Fibroblast of villous mesenchyme (primary cell): ENCODE data around the gene LRCOL1. TPM values are rescaled to one million over a fixed set of nuclear protein-coding genes. Genes with fewer than 3 reads are reported as not detected.
A peak's percentile ranks its signal among the peaks of the same experiment; 100 is the strongest.

Experiments
- DNase-seq: peaks from one replicate; pipeline ENCODE4 v3.0.0-alpha.2; 2010; ENCODE audit warnings: low read depth
- H3K4me3 ChIP-seq: 2 replicates; pipeline ENCODE4 v1.5.1; 2011; ENCODE audit warnings: low read depth, mild to moderate bottlenecking, low read length
- total RNA-seq: library from RNA; depleted of rRNA; stranded (reverse); fragments of >200 nt; gene quantifications from 2 replicates; pipeline ENCODE4 v1.2.3, GENCODE V29; 2012
- TF ChIP-seq, protein P1 (sequence below): IDR thresholded peaks from 2 replicates; pipeline ENCODE4 v1.5.1; 2012; ENCODE audit warnings: low read depth, mild to moderate bottlenecking, low read length; ENCODE audit not compliant: insufficient read depth

Gene LRCOL1
- total RNA-seq, 1 donor: not detected

GRCh38 chr12:132597333-132598316 lies 12.8 kb downstream of the LRCOL1 start:
- DNase-seq: peak; percentile 87
- peak overlapping the region; percentile 50 for H3K4me3 ChIP-seq
- TF ChIP-seq, protein P1, sequence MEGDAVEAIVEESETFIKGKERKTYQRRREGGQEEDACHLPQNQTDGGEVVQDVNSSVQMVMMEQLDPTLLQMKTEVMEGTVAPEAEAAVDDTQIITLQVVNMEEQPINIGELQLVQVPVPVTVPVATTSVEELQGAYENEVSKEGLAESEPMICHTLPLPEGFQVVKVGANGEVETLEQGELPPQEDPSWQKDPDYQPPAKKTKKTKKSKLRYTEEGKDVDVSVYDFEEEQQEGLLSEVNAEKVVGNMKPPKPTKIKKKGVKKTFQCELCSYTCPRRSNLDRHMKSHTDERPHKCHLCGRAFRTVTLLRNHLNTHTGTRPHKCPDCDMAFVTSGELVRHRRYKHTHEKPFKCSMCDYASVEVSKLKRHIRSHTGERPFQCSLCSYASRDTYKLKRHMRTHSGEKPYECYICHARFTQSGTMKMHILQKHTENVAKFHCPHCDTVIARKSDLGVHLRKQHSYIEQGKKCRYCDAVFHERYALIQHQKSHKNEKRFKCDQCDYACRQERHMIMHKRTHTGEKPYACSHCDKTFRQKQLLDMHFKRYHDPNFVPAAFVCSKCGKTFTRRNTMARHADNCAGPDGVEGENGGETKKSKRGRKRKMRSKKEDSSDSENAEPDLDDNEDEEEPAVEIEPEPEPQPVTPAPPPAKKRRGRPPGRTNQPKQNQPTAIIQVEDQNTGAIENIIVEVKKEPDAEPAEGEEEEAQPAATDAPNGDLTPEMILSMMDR: no peak

GRCh38 chr12:132596016-132596415 lies 14.4 kb downstream of the LRCOL1 start:
- TF ChIP-seq, protein P1: no peak
- no peak overlapping the region for H3K4me3 ChIP-seq
- DNase-seq: peak; percentile 56

- DNase-seq: no peak
- H3K4me3 ChIP-seq: no peak overlapping the region
- TF ChIP-seq, protein P1: no peak
These were observed 15.2 kb downstream of the LRCOL1 start for GRCh38 chr12:132595183-132595582.

- DNase-seq: peak; percentile 77
- TF ChIP-seq, protein P1: no peak
- H3K4me3 ChIP-seq: no peak overlapping the region
These were observed 16.4 kb downstream of the LRCOL1 start for GRCh38 chr12:132593938-132594358.

DNA sequence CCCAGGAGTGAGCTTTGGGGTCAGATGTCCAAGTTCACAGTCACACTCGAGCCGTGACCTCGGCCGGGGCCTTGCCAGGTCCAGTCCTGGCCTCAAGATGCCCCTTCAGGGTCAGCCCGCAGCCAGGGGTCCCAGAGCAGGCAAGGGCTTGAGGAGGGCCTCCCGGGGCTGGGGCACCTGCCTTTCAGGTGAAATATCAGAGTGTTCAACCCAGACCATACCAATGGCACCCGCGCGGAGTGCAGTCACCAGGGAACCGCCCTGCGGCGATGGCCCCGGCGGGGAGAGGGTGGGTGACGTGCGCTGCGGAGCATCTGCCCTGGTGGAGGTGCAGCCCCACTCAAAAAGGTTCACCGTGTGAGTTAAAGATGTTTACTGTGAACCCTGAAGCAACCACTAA lies 16.9 kb downstream of the LRCOL1 start:
- no peak overlapping the region for H3K4me3 ChIP-seq
- TF ChIP-seq, protein P1: no peak
- DNase-seq: no peak

- H3K4me3 ChIP-seq: no peak overlapping the region
- DNase-seq: no peak
- TF ChIP-seq, protein P1: no peak
These were observed 17.3 kb downstream of the LRCOL1 start for GRCh38 chr12:132593071-132593470.
